Occipital lobe (tissue), 2 donors: ENCODE data around the gene DGKI. TPM values are rescaled to one million over a fixed set of nuclear protein-coding genes. Genes with fewer than 3 reads are reported as not detected.
A peak's percentile ranks its signal among the peaks of the same experiment; 100 is the strongest.
"Not testable (repeated sequence)": the region's sequence is repeated elsewhere in the genome, so short reads cannot be mapped to it uniquely, and the experiment has no call there.

ENCODE experiments used
- DNase-seq: peaks from one replicate; lab custom pipeline; 2025; lab: John Stamatoyannopoulos, UW
- total RNA-seq: library from RNA; depleted of rRNA; stranded (reverse); fragments of >200 nt; gene quantifications from one replicate; pipeline ENCODE4 v1.2.3, GENCODE V29; 2014

The DGKI gene
- total RNA-seq, 1 donor from 2014 or later: 202 TPM

DNA sequence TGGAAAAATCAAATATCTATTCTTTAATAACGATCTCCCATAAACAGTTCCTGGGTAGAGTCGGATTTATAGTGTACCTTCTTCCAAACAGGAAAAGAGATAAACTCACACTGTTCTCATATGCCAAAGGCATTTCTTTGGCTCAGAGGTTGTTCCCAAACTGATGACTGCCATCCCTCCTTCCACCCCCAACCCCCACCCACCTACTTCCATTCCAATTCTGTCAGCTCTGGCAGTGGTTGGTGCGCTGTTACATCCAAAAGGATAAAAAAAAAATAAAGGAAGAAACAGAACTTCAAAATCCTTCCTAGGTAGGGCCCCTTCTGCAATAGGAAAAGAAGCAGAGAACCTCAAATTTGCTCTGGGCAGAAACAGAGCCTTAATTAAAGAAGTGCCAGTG is 104.7 kb downstream of the DGKI start:
- no peak for DNase-seq

DNA sequence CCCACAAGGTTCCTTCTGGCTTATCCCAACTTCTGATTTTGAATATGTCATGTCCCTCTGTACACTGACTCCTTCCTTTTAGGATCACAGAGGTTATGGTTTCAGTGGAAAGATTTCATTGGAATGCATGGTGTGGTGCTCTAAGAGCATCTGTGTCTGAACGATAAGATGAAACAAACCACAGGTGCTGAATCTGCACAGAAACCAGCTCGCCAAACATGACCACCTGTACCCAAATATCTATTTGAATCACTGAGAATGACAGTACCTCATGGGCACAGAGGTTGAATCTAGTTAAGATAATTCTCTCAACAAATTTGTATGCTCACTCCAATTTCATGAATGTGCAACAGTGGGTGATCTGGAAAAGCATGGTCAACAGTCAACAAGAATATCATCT is 105.3 kb downstream of the DGKI start:
- DNase-seq: no peak

DNA sequence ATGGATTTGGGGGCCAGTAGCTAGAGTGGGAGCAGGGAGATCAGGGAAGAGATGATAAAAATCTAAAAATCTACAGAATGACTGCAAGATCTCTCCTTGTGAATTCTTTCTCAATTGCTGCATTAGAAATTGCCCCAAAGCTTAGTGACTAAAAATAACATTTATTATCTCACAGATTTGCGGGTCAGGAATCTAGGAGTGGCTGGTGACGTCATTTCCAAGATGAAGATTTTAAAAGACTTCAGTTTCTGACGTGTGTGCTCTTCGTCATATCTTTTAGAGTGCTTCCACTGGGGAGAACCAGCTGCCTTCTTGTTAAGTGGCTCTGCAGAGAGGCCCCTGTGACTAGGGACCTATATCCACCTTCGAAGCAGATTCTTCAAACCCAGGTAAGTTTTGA is 112.6 kb downstream of the DGKI start:
- no peak for DNase-seq

DNA sequence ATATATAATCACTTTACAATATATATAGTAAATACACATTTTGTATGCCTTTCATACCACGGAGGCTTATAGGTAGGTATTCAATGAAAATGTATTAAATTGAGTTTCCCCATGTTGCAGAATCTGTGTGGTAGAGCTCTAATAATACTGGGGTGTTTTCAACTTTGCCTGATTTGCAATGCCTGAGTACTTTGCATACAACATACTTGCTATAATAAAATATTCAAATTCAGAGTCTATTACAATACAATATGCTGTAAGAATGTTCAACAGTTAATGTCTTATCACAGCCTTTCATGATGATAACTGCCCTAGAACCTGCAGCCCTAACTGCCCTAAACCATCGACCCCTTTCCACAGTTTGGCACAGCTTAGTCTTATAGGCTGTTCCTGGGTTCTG is 114.6 kb downstream of the DGKI start:
- no peak for DNase-seq

DNA sequence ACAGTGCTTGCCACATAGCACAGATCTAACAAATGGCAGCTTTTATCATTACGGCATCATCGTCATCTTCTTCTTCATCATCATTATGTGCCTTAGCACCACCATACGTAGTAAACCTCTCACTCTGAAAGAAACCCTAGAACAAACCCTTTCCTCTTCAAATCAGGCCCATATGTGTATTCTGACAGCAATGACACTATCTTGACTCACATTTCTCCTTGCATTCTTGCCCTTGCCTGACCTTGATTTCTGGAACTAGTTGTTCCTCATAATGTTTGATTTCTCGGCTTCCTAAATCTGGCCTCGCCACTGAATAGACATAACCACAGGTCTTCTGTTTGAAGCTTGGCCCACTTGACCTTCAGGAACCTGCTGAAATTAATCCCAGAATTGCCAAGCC is 115.3 kb downstream of the DGKI start:
- DNase-seq: no peak

DNA sequence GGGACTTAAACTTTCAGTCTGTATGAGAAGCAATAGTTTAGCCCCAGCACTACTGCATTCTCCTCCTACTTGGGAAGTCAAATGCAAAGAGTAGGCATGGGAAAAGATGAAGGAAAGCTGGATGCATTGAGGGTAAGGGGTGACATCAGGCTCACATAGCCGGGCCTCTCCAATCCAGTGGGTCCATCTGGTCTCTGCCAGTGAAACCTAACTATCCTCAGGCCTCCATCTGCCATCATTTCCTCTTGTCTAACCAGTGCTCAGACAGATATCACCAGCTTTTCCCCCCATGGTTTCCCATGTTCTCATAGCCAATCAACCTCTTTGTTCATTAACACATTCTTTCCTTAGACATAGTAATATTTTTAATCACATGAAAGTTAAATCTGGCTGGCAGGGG is 118.3 kb downstream of the DGKI start:
- no peak for DNase-seq

DNA sequence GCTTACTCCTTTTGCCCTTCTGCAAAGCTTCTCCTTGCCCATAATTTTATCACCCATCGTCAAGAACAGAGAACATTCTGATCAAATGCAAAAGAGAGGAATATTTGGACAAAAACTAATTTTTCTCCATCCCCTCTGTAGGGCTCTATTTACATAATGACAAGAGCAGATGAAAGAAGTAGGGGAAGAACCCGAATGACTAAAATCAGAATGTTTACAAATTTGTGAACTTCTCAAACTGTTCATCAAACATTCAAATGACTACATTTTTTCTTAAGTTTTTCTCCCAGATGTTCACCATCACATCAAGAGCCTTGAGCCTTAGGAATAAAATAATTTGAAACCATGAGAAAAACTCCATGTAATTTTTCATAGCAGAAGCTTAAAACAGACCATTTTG is 119.4 kb downstream of the DGKI start:
- no peak for DNase-seq

DNA sequence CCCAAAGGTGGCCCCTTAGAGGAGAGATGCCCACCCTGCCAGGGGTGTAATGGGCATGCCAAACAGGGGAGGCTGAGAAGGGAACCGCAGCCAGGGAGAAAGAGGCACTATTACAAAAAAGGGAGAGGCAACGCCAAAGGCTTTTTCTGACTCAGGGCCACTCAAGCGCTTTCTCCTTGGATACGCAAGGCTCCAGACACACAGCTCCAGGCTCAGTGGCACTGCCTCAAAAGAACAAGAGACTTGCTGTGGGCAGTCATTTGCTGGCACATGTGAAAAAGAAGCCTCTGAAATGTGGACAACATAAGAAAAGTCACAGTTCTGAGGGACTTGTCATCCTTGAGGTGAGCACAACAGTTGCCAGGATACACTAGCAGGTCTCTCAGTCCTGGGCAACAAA is 128.4 kb downstream of the DGKI start:
- peak; percentile 49 for DNase-seq

DNA sequence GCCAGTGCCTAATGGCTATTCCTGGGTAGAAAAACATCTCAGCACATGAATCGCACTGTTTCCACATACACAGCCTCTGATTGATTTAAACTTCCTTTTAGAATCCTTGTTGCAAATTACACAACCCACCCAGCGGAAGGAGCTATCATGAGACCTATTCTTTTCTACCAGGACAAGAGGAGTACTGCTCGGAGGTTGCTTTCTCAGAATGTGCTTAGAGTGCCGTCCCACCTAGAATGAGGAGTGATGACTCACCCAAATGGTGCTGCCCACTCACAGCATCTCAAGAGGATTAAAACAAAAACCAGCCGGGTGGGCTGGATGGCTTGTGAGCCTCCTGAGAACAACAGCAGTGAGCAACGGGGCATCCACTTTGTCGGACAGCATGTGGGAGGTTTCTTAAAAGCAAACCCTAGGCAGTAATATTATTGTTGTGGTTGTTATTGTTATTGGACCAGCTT is 128.9 kb downstream of the DGKI start:
- peak; percentile 64 for DNase-seq

DNA sequence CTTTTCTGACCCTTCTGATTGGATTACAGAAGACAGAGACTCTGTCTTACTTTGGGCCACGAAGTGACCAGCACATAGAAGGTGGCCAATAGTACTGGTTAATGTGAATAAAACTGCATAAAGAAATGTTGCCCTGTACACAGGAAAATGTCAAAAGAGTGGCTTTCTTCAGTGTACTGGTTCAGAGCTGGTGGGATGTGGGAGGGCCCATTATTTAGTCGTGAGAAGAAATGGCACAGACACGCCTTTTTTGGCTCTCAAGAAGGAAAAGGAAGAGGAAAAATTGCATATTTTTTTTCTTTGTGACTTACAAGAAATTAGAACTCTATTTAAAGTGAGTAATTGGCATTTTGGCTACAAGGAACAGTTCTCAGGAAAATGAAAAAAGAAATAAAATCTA is 129.7 kb downstream of the DGKI start:
- DNase-seq: no peak

DNA sequence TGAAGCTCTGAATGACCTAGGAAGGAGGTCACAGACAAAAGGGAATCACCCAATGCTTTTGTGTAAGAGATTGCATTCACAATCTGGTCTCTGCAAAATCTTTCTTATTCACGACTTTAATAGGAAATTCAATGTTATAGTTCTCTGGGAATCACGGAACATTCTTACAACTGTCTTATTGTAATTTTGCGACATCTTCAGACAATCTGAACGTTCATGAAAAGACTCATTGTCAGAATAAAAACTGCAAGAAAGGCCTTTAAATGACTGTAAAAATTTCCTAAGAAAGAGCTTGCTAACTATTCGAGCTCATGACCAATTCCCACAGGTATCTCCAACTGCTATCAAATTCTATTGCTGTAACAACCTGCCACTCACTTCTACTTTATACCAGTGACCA is 130.7 kb downstream of the DGKI start:
- DNase-seq: no peak

DNA sequence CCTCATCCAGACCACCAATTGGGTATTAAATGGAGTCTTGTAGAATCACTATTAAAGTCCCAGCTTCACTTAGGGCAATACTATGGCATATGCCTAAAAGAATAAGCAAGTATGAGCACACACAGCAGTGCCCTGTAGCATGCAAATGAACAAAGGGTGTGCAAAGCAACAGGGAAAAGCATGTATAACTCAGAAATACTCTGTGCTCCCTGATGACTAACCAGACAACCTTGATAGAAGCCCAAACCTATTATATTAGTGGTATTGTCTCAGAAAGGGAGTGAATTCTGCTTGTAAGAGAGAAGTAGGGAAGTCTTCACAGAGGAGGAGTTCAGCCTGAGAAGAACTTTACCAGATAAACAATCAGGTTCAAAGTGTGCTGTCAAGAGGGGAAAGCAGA is 131.2 kb downstream of the DGKI start:
- DNase-seq: no peak

DNA sequence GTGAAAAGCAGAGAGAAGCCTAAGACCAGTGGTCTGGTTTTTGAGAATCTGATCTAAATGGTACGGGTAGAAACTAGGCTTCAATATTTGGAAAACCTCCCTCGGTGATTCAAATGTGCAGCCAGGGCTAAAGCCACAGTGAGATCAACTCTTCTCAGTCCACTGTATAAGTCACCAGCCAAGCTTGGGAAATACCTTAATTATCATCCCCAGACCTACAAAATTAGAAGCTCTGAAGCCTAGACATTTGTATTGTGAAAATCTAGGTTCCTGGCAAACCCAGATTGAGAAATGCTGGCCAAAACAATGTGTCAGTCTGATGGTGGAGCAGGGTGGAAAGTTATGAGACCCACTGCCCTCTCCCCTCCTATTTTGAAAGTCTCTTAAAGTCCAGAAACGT is 131.7 kb downstream of the DGKI start:
- no peak for DNase-seq

DNA sequence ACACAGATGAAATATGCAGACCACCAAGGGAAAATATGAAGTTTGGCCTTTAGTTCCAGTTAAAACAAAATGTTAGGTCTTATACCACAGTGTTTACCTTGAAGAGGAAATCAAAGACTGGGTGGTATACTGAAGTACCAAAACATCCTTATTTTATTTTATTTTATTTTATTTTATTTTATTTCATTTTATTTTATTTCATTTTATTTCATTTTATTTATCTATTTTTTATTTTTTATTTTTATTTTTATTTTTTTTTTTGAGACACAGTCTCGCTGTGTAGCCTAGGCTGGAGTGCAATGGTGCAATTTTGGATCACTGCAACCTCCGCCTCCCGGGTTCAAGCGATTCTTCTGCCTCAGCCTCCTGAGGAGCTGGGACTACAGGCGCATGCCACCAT is 140.4 kb downstream of the DGKI start:
- DNase-seq: not testable (repeated sequence)

DNA sequence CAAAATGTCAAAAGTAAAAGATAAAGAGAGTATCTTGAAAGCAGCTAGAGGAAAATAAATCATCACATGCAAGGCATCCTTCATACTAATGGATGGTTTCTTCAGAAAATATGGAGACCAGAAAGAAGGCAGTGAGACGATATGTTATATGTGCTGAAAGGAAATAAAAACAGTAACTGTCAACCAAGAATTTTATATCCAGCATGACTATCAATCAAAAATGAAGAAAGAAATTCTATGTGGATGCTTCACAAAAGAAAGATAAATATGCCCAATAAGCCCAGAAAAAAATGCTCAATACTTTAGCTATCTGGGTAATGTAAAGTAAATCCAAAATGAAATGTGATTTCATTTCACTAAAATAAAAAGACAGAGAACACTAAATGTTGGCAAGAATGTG is 142.1 kb downstream of the DGKI start:
- no peak for DNase-seq

DNA sequence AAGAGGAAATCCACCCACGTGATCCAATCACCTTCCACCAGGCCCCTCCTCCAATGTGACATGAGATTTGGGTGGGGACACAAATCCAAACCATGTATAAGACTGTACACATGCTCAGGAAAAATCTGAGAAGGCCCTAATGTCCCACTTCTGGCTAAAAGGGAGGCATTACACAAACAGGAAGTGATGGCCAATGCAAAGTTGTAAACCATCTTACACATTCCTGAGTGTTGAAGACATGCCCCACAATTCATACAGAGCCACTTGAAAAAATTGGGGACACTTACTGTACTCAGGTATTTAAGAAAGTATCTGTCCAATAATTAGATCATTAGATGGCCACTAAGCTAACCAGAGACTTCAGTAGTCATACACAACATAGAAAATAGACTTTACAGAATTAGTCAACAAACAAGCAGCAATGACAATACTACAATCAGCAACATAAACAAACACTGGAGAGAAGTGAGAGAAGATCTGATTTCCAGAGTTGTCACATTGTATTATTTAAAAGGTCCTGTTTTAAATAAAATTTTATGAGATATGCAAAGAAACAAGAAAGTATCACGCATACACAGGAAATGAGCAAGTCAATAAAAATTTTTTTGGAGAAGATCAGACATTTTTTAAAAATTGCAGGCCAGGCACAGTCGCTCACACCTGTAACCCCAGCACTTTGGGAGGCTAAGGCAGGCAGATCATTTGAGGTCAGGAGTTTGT is 143.3 kb downstream of the DGKI start:
- no peak for DNase-seq

DNA sequence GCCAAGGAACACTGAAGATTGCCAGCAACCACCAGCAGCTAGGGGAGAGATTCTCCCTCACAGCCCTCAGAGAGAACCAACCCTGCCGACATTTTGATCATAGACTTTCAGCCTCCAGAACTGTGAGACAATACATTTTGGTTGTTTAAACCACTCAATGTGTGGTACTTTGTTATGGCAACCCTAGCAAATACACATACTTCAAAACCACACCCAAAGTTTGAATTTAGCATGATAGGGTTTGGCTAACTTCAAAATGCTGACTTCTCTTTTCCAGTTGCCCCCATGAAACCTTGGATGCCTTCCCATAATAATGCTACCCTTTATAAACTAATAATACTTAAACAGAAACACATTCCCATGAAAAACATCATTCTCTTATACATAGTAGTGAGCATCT is 149.8 kb downstream of the DGKI start:
- DNase-seq: no peak

DNA sequence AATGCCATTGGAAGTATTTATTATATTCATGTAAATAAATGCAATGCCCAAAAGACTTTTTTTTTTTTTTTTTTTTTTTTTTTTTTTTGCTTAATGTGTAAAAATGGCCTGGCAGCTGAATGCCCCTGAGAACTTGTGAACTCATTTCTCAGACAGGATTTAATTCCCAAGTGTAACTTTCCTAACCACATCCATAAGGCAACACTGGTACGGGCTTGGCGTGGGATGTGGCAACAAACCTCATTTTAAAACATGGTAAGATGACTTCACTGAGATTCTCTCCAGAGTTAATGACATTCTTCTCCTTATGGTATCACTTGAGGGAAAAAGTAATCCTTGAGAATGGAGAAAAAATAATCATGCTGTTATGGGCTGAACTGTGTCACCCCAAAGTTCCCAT is 150.4 kb downstream of the DGKI start:
- no peak for DNase-seq

DNA sequence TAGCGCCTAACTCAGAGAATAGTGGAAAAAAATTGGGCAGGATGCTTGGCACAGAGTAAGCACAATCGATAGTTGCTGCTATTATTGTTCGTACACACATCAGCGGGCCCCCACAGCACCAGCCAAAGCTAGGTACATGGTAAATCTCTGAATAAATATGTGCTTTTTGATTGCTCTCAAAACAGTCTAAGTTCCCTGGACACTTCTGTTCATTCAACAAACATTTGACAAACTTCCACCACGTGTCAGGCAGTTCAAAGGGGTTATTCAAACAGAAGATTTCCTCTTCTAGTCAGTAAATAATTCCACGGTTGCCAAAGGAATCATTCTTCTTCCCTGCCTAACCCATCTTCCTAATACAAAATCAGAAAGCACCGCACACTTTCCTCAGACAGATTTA is 150.8 kb downstream of the DGKI start:
- no peak for DNase-seq

DNA sequence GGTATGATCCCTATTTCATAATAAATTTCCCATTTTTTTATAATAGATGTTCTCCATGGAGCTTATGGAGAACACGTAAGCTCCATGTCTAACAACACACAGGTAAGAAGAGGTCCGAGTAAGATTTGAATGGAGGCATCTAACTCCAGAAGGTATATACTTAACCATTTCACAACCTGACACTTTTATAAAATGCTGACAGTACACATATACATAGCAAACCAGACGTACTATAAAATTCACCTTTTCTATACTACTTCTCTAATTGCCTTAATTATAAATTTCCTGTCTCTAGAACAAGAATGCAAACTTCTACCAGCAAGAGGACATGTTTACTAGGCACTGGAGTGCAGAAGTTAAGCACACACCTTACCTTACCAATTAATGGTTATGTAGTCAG is 151.3 kb downstream of the DGKI start:
- no peak for DNase-seq

DNA sequence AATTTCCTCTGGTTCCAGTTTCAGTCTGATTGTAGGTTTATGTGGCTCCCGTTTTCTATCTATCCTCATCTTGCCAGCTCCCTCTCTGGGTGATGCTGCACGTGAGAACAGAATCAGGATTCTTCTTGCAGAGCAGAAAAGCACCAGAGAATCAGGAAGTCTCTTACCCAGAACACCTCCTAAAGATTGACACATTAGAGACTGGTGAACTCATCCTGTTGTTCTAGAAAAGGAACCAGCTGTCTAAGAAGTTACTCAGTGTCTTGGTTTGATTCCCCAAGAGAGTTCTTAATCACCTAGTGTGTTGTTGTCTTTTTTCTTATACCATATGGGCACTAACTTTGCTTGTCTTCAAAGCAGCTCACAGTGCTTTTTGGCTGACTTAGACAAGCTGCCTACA is 152.4 kb downstream of the DGKI start:
- DNase-seq: no peak

DNA sequence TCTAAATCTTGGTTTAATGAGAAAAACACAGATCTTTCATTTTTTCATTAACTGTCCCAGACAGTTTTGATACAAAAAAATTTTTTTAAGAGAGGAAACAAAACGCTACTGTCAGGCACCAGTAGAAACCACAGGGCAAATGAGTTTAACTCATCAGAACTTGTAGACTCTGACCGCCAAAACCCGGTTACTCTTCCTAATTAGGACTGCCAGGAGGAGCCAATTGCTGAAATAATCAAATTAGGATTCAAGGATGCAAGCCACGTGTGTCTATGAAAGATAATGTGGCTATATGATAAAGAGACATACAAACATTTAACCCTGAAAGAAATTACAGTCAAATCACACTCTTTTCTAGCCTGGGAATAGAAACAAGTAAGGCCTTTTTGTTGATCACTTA is 154.4 kb downstream of the DGKI start:
- no peak for DNase-seq

DNA sequence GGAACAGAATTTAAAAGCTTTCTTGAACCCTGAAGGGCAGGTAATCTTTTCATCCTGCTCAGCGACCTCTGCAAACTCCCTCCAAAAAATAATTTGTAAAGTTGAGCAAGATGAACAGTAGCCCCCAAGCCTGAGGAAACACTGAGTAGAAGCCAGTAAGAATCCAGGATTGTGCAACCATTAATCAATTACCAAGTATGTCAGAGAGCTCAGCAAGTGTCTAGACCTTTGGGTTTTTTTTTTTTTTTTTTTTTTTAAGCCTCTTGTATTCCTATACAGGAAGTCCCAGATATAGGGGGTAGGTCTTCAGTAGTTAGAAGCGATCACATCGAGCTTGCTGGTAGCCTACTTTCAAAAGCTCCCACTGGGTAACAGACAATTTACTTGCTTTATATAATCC is 155.2 kb downstream of the DGKI start:
- no peak for DNase-seq

DNA sequence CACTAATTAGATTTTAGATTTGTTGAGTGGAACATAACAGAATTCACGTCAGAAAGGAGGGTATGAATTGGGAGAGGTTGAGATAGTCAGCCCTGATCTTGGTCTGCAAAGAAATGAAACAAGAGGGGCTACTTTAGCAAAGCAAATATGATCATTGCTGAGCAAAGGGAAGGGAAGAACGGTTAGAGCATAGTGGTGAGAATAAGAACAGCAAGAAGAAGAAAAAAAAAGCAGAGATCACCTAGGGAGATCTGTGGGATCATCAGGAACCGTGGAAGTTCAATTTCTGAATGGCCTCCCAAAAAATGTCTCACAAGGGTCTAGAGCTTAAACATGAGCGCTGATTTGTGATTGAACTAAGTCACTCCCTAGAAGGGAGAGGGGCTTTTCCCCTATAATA is 156.1 kb downstream of the DGKI start:
- no peak for DNase-seq
